Subcutaneous adipose tissue (tissue), 4 donors: ENCODE measurements around the gene AMN1. TPM values are rescaled to one million over a fixed set of nuclear protein-coding genes. Genes with fewer than 3 reads are reported as not detected.

Experiments
- total RNA-seq, 4 donors: library from RNA; depleted of rRNA; stranded (reverse); fragments of >200 nt; gene quantifications; one replicate each; pipeline ENCODE4 v1.1.0, GENCODE V29; 2016
- TF ChIP-seq, protein P1 (sequence below): fragments of 450-650 bp; IDR thresholded peaks from one replicate; pipeline ENCODE4 v1.5.1; 2016; ENCODE audit warnings: low read depth, mild to moderate bottlenecking, control low read depth, antibody characterized with exemption, moderate library complexity

AMN1 gene
- total RNA-seq, 4 donors from 2014 or later = 5.8 to 7.5 (median 6.9) TPM

DNA sequence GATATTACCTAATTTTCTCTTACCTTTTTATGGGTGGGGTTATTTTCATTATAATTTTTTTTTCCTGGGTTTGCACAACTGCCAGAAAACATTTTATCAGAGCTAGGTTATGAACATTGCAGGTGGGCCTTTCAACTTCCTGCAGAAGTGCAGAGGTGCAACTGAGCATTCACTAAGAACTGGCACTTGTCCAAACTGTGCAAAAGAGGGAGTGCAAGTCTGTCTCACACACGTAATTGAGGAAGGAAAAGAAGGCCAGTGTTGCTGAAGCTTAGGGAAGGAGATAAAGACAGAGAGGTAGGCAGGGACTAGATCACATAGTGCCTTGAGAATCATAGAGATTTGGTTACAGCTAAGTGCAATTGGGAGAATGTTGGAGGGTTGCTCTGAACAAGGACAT lies 14.1 kb upstream of the AMN1 start:
- TF ChIP-seq, protein P1, sequence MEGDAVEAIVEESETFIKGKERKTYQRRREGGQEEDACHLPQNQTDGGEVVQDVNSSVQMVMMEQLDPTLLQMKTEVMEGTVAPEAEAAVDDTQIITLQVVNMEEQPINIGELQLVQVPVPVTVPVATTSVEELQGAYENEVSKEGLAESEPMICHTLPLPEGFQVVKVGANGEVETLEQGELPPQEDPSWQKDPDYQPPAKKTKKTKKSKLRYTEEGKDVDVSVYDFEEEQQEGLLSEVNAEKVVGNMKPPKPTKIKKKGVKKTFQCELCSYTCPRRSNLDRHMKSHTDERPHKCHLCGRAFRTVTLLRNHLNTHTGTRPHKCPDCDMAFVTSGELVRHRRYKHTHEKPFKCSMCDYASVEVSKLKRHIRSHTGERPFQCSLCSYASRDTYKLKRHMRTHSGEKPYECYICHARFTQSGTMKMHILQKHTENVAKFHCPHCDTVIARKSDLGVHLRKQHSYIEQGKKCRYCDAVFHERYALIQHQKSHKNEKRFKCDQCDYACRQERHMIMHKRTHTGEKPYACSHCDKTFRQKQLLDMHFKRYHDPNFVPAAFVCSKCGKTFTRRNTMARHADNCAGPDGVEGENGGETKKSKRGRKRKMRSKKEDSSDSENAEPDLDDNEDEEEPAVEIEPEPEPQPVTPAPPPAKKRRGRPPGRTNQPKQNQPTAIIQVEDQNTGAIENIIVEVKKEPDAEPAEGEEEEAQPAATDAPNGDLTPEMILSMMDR = no peak

DNA sequence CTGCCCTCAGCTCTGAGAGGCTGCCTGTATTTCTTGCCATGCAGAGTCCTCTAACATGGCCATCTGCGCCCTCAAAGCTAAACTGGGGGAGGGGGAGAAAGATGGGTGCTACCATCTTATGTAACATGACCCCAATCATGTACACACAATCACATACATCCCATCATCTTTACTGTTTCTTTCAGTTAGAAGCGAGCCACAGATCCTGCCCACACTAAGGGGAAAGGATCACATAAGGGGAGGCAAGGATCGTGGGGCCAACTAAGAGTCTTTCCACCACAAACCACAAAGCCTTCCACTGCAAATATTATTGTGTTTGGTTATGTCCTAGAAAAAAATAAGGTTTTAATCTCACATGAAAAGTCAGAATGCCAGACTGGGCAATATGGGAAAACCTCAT lies 11.8 kb upstream of the AMN1 start:
- TF ChIP-seq, protein P1 = no peak

DNA sequence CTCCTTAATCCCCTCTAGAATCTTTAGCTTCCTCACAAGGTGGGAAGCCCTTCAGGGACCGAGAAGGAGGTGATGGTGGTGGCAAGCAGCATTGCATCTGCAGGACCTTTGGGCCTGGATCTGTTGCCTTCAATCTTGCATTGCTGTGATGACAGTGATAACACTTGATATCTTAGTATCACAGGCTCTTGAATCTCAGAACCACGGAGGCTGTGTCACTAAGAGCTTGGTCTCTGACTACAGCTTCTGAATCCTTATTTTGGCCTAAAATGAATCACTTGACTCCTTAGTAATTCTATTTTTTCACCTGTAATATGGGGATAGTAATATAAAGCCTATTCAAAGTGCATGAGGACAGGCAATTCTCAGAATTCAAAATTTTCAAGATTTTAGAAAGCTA lies 8.9 kb upstream of the AMN1 start:
- TF ChIP-seq, protein P1 = no peak

DNA sequence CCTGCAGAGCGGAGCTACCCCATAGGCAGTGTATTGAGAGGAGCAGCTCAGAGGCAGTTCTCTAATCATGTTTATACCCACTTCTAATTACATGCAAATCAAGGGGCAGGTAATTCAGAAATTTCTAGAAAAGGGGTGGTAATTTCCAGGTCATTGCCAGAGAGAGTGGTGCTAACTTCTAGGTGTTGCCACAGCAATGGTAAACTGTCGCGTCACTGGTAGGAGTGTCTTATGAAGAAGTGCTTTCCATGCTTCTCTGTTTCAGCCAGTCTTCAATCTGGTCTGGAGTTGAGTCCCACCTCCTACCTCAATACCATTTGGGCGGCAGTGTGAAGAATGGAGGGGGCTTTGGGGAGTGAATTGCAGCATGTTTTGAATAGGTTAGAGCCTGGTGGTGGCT lies 8.5 kb upstream of the AMN1 start:
- TF ChIP-seq, protein P1 = no peak

DNA sequence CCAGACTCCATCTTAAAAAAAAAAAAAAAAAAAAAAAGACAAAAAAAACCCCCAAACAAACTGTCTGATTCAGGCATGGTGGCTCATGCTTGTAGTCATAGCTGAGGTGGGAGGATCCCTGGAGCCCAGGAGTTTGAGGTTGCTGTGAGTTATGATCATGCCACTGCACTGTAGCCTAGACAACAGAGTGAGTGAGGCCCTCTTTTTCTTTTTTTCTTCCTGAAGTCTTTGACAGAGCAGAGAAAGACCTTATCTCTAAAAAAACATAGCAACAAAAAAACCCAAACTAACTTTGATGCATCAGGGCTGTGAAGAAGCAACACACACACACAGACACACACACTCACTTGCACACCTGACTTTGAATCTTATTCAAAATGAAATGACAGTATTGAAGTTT lies 7.7 kb upstream of the AMN1 start:
- TF ChIP-seq, protein P1 = no peak

DNA sequence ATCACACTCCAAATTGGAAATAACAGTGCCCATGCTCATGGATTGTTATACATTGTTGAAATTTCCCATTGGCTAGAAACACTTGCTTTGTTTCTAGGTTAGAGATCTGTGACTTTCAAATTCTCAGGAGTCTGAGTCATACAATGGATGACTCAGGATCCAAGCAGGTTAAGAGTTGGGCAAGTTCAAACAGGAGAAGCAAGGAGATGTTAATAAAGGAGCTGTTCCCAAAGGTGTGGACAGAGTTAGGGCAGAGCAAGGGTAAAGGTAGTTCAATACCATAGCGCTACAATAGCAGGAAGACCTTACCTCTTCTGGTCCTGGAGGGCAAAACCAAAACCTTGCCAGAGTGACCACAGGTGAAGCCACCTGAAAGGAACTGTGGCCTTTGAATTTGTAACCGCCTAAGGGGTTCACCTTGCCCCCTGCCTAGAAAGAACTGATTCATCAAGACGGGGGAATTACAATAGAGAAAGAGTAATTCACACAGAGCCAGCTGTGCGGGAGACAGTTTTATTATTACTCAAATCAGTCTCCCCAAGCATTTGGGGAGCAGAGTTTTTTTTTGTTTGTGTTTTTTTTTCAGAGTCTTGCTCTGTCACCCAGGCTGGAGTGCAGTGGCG lies 4.2 kb upstream of the AMN1 start:
- TF ChIP-seq, protein P1 = no peak

DNA sequence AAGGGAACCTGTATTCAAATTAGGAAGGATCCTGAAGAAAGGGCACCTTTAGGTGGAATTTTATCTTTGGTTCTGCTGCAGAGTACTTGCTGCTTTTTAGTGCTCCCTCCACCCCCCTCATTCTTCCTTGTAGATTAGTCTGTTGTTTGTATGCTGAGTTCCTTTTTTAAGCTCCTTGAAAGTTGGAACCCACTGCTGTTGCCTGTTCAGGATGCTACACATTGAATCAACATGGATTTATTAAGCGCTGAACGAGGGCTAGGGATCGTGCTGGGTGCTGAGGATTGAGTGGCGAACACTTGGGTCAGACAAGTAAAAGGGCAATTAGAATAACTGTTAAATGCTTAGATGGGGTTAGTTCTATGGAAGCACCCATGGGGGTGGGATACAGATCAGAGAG lies 884 bp upstream of the AMN1 start:
- TF ChIP-seq, protein P1 = no peak
